Body of pancreas (tissue), 4 donors: ENCODE results near the gene ARHGEF7.

Source experiments
- CTCF ChIP-seq, 7 experiments: fragments of 450-650 bp in 4 of 7; fragments of 200-600 bp in 3 of 7; sonication (generic) in 3 of 7; IDR thresholded peaks; one replicate each; pipeline ENCODE4 v1.5.1; 2016 to 2019; ENCODE audit warnings: antibody characterized with exemption in 7 of 7
- POLR2A ChIP-seq, 3 donors: fragments of 450-650 bp; IDR thresholded peaks; one replicate each; pipeline ENCODE4 v1.6.1; 2016; ENCODE audit warnings: antibody characterized with exemption in 3 of 3, mild to moderate bottlenecking in 2 of 3

GRCh38 chr13:111123649-111124048, 8.5 kb downstream of the ARHGEF7 start:
- TF ChIP-seq CTCF (IDR thresholded peaks at IDR 0.05) (no peak), POLR2A (IDR thresholded peaks at IDR 0.05) (no peak)
